GM21515 (cell line): Measurements from ENCODE around the gene OAS3.
A peak's percentile ranks its signal among the peaks of the same experiment; 100 is the strongest.
"Not testable (repeated sequence)": the region's sequence is repeated elsewhere in the genome, so short reads cannot be mapped to it uniquely, and the experiment has no call there.

Experiments
- ATAC-seq: cut with Tn5 transposase; IDR thresholded peaks from one replicate; pipeline ENCODE4 v1.9.1; 2021; ENCODE audit not compliant: unreplicated experiment

The OAS3 gene

DNA sequence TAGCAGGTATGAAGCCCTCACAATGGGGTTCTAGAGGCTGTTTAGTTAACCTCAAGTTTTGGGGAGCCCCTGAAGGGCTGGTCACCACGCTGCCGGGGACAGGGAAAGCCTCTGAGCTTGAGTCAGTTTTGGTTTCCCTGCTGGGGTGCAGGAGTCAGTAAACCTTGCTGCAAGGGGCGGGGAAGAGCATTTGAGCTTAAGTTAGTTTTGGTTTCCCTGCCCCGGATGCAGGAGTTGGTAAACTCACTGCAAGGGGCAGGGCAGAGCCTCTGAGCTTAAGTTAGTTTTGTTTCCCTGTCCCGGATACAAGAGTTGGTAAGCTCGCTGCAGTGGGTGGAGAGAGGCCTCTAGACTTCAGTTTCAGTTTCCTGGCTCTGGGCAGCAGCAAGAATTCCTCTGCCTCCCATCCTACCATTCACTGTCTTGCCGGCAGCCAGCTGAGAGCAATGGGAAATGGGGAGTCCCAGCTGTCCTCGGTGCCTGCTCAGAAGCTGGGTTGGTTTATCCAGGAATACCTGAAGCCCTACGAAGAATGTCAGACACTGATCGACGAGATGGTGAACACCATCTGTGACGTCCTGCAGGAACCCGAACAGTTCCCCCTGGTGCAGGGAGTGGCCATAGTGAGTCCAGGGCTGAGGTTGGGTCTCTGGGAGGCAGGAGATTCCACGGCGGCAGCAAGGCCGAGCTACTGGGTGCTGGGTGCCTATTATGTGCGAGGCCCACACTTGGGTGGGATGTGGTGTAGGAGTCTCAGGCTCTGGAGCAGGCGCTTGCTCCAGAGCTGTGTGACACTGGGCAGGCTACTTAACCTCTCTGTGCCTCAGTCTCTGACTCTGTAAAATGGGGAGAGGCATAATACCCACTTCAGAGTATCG lies 40.1 kb downstream of the OAS3 start, which contains the start of gene OAS2:
OAS2 (plus strand) TSS at position 357 of the 878 bp plus-strand sequence; CDS start at position 447, 90 bp downstream.
- peak; percentile 88 for ATAC-seq

- ATAC-seq: no peak
Observed at GRCh38 chr12:112979041-112979680, 40.9 kb downstream of the OAS3 start.

GRCh38 chr12:112980491-112981158 lies 42.4 kb downstream of the OAS3 start:
- ATAC-seq: no peak

DNA sequence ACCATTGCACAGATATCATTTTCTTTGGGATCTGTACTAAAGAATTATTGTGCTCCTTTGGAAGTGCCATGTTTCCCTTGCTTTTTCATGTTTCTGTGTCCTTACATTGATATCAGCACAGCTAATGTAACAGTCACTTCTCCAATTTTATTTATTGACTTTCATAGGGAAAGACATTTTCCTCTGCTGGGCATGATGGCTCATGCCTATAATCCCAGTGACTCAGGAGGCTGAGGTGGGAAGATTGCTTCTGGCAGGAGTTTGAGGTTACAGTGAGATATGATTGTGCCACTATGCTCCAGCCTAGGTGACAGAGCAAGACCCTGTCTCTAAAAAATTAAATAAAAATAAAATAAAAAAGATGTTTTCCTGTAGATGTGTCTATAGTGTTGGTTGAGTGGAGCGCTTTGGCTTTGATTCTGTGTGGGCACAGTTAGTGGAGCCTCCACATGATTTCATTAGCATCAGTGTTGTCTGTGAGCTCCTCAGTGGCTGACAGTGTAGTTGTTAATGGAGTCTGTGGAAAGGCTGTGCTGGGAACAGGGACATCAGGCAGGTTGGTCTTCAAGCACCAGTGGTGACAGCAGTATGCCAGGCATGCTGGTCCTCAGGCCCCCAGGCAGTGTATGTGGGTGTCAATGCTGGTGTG lies 47.5 kb downstream of the OAS3 start:
- no peak for ATAC-seq

- ATAC-seq: no peak
Observed at GRCh38 chr12:112986291-112986800, 48.1 kb downstream of the OAS3 start.

DNA sequence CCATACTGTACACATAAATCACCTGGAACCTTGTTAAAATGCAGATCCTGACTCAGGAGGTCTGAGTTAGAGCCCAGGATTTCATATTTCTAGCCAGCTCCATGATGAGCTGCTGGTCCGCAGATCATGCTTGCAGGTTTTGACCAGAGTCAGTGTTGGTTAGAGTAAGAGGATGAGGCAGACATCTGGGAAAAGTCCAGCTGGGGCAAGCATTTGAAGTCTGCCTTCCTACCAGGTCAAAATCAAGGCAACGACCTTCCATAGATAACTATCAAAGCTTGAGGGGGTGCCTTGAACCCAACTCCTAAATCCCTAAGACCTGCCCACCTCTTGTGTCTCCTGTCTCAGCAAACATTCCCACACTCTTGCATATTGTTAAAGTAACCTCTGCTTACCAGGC lies 49.3 kb downstream of the OAS3 start:
- no peak for ATAC-seq

- no peak for ATAC-seq
Observed at GRCh38 chr12:112988224-112988623, 50.0 kb downstream of the OAS3 start.

DNA sequence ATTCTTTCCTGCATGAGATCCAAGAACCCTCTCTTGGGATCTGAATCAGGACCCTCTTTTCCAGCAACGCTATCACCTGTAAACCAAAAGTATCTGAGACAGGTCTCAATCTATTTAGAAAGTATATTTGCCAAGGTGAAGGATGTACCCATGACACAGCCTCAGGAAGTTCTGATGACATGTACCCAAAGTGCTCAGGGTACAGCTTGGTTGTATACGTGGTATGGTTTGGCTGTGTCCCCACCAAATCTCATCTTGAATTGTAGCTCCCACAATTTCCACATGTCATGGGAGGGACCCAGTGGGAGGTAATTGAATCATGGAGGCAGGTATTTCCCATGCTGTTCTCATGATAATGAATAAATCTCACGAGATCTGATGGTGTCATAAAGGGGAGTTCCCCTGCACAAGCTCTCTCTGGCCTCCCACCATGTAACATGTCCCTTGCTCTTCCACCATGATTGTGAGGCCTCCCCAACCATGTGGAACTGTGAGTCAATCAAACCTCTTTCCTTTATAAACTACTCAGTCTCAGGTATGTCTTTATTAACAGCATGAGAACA lies 50.6 kb downstream of the OAS3 start:
- not testable (repeated sequence) for ATAC-seq

- no peak for ATAC-seq
Observed at GRCh38 chr12:112989806-112990205, 51.5 kb downstream of the OAS3 start.

DNA sequence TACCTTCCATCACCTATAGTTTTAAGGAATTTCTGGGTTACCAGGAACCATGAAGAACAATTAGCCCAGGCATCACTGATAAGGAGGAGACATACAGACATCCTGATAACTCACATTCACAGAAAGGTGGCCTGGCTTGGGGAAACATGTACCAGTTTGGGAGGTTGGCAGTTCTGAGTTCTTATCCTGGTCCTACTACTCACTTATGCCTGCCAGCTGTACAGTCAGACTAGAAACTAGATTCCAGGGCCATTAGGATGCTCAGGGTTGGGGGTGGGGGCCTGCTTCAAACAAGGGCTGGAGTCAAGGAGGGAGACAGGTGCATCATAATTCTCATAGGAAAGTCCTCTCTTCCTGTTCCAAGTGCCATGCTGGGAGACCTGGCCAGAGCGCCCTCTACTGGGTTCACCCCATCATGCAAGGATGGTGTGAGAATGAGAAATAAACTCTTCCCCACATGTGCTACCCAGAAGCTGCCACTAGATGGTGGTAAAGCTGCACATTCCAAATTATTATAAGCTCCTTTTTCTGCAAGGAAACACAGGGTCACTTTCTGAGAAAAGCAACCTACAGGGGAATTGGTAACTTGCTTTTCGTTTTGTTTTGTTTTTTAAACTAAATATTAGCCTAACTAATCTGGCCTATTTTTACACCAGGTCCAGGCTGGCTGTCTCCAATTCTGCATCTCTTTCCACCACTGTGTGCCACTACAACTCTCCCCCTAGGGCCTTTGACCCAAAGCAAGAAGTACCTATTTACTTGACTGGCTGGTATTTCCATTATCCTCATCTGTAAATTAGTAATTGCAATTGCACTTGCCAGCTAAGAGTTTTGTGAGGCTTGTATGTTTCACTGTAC lies 54.5 kb downstream of the OAS3 start:
- no peak for ATAC-seq

DNA sequence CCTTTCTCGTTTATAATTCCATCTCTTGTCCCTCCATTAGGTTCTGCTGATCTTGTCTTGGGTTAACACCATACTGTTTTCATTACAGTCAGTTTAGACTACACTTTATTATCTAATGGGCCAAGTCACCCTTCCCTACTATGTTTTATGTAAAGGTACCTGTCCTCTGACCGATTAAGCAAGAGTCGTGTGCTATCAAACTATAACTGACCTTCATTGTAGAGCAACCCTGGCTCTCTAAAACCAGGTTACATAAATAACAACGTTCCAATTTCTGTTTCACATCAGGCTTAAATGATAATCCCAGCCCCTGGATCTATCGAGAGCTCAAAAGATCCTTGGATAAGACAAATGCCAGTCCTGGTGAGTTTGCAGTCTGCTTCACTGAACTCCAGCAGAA lies 56.7 kb downstream of the OAS3 start:
- ATAC-seq: no peak

- ATAC-seq: no peak
Observed at GRCh38 chr12:112996501-112996900, 58.2 kb downstream of the OAS3 start.

GRCh38 chr12:112997506-112997905 lies 59.2 kb downstream of the OAS3 start:
- no peak for ATAC-seq

GRCh38 chr12:112998987-112999767 lies 60.9 kb downstream of the OAS3 start:
- peak; percentile 90 for ATAC-seq

DNA sequence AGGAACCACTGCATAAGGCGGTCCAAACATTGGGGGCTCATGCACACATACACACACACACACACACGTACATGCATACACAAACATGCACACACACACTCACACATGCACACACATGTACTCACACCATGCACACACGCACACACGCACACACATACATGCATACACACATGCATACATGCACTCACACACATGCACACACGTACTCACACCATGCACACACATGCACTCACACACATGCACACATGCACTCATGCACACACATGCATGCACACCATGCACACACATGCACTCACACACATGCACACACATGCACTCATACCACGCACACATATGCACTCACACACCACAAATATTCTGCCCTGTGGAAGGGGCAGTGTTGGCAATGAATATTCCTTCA lies 62.2 kb downstream of the OAS3 start:
- ATAC-seq: no peak

DNA sequence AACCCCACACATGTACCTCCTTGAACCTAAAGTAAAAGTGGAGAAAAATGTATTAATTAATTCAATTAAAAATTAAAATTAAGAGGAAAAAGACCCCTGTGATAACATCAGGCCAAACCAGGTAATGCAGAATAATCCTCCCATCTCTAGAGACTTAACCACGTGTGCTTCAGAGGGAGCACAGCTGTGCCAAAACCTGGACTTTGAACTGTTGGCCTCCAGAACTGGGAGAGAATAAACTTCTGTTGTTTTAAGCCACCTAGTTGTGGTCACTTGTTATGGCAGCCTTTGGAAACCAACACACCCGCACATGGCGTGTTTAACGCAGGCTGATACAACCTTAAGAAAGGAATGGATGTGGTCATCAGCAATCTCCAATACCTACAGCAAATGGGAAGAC lies 63.9 kb downstream of the OAS3 start:
- ATAC-seq: no peak

DNA sequence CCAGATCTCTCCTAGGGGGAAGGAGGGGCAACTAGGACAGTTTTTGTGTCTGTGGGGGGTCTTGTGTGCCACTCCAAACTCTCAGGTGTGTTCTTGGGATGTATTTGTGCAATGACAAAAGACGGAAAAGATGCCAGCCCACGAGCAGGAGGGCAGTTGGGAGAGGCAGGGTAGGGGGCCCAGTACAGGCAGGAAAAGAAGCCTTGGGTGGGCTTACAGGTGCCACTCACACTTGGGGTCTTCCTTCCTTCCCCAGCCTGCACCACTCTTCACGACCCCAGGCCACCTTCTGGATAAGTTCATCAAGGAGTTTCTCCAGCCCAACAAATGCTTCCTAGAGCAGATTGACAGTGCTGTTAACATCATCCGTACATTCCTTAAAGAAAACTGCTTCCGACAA lies 64.4 kb downstream of the OAS3 start:
- no peak for ATAC-seq

DNA sequence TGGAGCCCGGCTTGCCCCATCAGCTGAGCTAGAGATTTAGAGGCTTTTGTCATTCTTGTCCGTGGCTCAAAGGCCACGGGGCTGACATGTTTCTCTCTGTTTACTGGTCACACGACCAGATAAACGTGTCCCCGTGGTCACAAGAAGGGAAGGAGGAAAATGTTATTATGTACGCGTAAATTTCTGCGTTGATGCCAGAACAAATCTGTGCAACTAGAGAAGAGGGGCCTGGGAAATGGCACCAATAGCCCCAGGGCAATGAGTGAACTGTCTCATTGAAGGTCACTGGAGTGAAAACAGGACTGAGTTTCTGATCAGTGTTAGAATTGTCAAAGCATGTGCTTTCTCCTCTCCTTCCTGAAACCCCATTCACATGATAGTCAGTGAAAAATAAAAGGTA lies 65.4 kb downstream of the OAS3 start:
- ATAC-seq: no peak

DNA sequence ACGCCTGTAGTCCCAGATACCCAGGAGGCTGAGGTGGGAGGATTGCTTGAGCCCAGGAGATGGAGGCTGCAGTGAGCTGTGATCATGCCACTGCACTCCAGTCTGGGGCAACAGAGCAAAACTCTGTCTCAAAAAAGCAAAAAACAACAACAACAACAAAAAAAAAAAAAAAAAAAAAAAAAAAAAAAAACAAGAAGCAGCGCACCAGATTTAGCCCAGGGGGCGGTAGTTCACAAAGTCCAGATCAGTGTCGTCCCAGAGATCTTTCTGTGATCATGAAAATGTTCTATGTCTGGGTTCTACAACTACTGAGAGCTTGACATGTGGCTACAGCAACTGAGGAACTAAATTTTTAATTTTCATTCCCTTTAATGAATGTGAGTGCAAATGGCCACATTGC lies 67.5 kb downstream of the OAS3 start:
- no peak for ATAC-seq
